Cardiac muscle cell (in vitro differentiated cells and primary cell): ENCODE results near the gene RREB1. TPM values are rescaled to one million over a fixed set of nuclear protein-coding genes. Genes with fewer than 3 reads are reported as not detected.

ENCODE experiments used
- DNase-seq, 2 donors: peaks; one replicate each; pipeline versions ENCODE4 v3.0.0 to v3.0.0-alpha.2; 2010 to 2017; ENCODE audit warnings: low read depth in 1 of 2, low spot score in 1 of 2
- H3K27ac ChIP-seq: fragments of 200-600 bp; sonication (generic); 2 replicates; pipeline ENCODE4 v1.5.1; 2016
- H3K27me3 ChIP-seq: fragments of 200-600 bp; sonication (generic); 2 replicates; pipeline ENCODE4 v1.6.0; 2016; ENCODE audit warnings: control low read depth
- H3K36me3 ChIP-seq: fragments of 200-600 bp; sonication (generic); 2 replicates; pipeline ENCODE4 v1.5.1; 2016; ENCODE audit warnings: control low read depth
- H3K4me1 ChIP-seq: fragments of 200-600 bp; sonication (generic); 2 replicates; pipeline ENCODE4 v1.8.1; 2017; ENCODE audit warnings: low read depth, mild to moderate bottlenecking, mixed run types
- H3K4me3 ChIP-seq: fragments of 200-600 bp; sonication (generic); 2 replicates; pipeline ENCODE4 v1.5.1; 2016; ENCODE audit warnings: mild to moderate bottlenecking
- H3K9me3 ChIP-seq: fragments of 200-600 bp; sonication (generic); 2 replicates; pipeline ENCODE4 v1.5.1; 2017; ENCODE audit warnings: low read depth, mild to moderate bottlenecking, control low read depth
- CTCF ChIP-seq: IDR thresholded peaks from 2 replicates; pipeline ENCODE4 v1.5.1; 2012; ENCODE audit warnings: low read depth, mild to moderate bottlenecking, low read length
- polyA plus RNA-seq: library from polyadenylated mRNA; unstranded; fragments of >200 nt; fragmentation: Nextera tagmentation; extraction: Ambion mirVana; gene quantifications from 2 replicates; pipeline ENCODE4 v1.2.1, GENCODE V29; 2016
- total RNA-seq: library from RNA; depleted of rRNA; stranded (reverse); fragments of >200 nt; gene quantifications from 2 replicates; pipeline ENCODE4 v1.2.3, GENCODE V29; 2016

RREB1 gene
- total and polyA plus RNA-seq, 2 experiments from 2014 or later, result 15.4 to 55.3 TPM

DNA sequence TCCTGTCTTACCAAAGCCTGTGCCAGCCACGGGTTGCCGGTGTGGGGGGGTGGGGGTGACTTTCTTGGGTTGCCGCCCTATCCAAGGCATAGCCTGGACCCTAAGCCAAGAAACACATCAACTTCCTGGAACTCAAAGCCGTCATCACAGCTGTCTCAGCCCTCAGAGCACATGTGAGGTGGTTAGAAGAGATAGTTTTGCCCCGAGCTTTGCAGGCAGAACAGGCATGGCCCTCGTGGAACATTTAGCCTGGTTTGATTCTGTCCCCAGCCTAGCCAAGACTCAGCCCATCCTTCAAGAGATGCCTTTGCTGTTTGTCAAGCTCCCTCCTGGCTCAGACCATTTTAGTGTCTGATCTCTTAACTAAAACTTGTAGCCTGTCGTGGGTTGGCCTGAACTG is 64.9 kb downstream of the RREB1 start:
- TF ChIP-seq CTCF, result no peak
- Histone ChIP-seq H3K36me3 (no peaks in the 10 kb centered on the region), H3K4me1 (peaks cover 40% of the 10 kb centered on the region), H3K27ac (no peak overlapping the region), H3K4me3 (no peak overlapping the region), H3K9me3 (no peaks in the 10 kb centered on the region), H3K27me3 (no peaks in the 10 kb centered on the region)
- peak in 1 of 2 donors; percentile 58 for DNase-seq

DNA sequence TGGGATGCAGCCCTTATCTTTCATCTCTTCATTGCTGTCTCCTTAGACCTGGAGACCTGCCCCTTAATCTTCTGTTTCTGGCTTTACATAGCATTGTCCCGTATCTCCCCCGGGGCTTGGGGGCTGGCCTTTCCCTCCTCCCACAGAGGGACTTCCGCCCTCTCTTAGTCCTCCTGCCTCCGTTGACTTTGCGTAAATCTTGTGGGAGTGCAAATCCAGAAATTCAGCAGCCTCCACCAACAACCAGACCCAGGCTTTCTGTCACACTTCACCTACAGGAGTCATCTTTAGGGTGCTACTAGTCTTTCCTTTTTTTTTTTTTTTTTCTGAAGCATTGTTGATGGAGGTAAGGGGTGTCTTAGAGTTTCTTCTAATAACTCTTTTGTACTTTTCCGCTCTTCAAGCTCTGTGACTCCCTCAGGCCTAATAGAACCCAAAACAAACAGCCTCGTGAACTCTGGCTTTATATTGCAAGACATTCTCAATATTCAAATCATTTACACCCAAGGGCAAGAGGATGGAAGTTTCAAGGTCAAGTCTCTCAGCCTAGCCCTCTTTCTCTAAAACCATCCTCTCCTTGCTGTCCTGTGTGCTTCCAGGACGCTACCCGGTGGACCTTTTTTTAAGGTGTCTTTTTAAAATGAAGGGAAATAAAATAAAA is 66.2 kb downstream of the RREB1 start:
- no peaks in the 10 kb centered on the region for H3K9me3 ChIP-seq
- peaks cover 32% of the 10 kb centered on the region for H3K4me1 ChIP-seq
- H3K36me3 ChIP-seq, result peaks cover 4% of the 10 kb centered on the region
- DNase-seq, result no peak
- no peak for TF ChIP-seq CTCF
- H3K4me3 ChIP-seq, result no peak overlapping the region
- no peaks in the 10 kb centered on the region for H3K27me3 ChIP-seq
- H3K27ac ChIP-seq, result no peak overlapping the region

GRCh38 chr6:7175462-7175861 is 67.7 kb downstream of the RREB1 start:
- peak overlapping the region; percentile 53 for H3K27ac ChIP-seq
- H3K4me3 ChIP-seq, result no peak overlapping the region
- H3K27me3 ChIP-seq, result no peaks in the 10 kb centered on the region
- peaks cover 18% of the 10 kb centered on the region for H3K4me1 ChIP-seq
- no peaks in the 10 kb centered on the region for H3K9me3 ChIP-seq
- peak; percentile 31 to 49 for DNase-seq
- TF ChIP-seq CTCF, result no peak
- H3K36me3 ChIP-seq, result peaks cover 9% of the 10 kb centered on the region

DNA sequence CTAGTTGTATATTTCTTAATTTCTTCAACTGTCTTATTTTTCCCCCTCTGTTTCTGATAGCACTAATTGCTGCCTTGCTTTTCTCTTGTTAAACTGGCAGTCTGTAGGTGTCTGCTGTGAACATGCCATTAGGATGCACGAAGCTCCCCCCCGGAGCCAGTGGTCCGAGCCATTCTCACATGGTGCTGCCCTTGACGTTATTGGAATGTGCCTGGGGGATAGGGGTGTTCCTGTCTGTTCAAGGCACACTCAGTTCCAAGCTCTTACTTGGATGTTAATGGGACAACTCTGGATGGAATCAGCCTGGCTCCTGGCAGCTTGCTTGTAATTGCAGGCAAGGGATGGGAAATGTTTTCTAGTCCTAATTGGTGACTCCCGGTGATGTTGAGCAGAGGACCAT is 68.4 kb downstream of the RREB1 start:
- H3K9me3 ChIP-seq, result no peaks in the 10 kb centered on the region
- H3K36me3 ChIP-seq, result peaks cover 16% of the 10 kb centered on the region
- H3K27me3 ChIP-seq, result no peaks in the 10 kb centered on the region
- peak in 1 of 2 donors; percentile 33 for DNase-seq
- peaks cover 16% of the 10 kb centered on the region for H3K4me1 ChIP-seq
- H3K4me3 ChIP-seq, result no peak overlapping the region
- H3K27ac ChIP-seq, result peak overlapping the region; percentile 53
- TF ChIP-seq CTCF, result no peak

GRCh38 chr6:7178280-7178679 is 70.5 kb downstream of the RREB1 start:
- H3K9me3 ChIP-seq, result no peaks in the 10 kb centered on the region
- no peak overlapping the region for H3K4me3 ChIP-seq
- peaks cover 16% of the 10 kb centered on the region for H3K4me1 ChIP-seq
- H3K36me3 ChIP-seq, result peaks cover 26% of the 10 kb centered on the region
- no peak for TF ChIP-seq CTCF
- DNase-seq, result no peak
- H3K27ac ChIP-seq, result no peak overlapping the region
- H3K27me3 ChIP-seq, result no peaks in the 10 kb centered on the region

GRCh38 chr6:7180751-7181150 is 73.0 kb downstream of the RREB1 start:
- Histone ChIP-seq H3K36me3 (peaks cover 33% of the 10 kb centered on the region), H3K27me3 (no peaks in the 10 kb centered on the region), H3K4me1 (peaks cover 1% of the 10 kb centered on the region), H3K27ac (no peak overlapping the region), H3K4me3 (no peak overlapping the region), H3K9me3 (no peaks in the 10 kb centered on the region)
- DNase-seq, result no peak
- TF ChIP-seq CTCF, result no peak
